Pancreas (tissue), 10 donors: ENCODE results near the gene ATP8B4. TPM values are rescaled to one million over a fixed set of nuclear protein-coding genes. Genes with fewer than 3 reads are reported as not detected.

Experiments used
- ATAC-seq, 4 donors: fragments of 200-7000 bp; cut with Tn5 transposase; one replicate each; pipeline versions ENCODE4 v1.8.0 to v1.9.1; 2020; ENCODE audit warnings: mild to moderate bottlenecking in 4 of 4, moderate library complexity in 4 of 4
- DNase-seq, 6 donors: peaks; one replicate each; pipeline ENCODE4 v3.0.0-alpha.2; 2020
- FAIRE-seq: peaks from 2 replicates; lab custom pipeline; 2012; peaks lifted over from hg19 to GRCh38; lab: Jason Lieb, UNC
- H3K27ac ChIP-seq, 4 donors: fragments of 200-600 bp; sonication (generic); 1 replicate in 3 of 4; 2 replicates in 1 of 4; pipeline versions ENCODE4 v1.5.0 to v1.8.0; 2020
- H3K27me3 ChIP-seq, 4 donors: fragments of 200-600 bp; one replicate each; pipeline ENCODE4 v1.8.0; 2021
- H3K36me3 ChIP-seq, 3 donors: fragments of 200-600 bp; sonication (generic) in 1 of 3; one replicate each; pipeline versions ENCODE4 v1.5.0 to v1.8.0; 2020 to 2021
- H3K4me1 ChIP-seq, 3 donors: fragments of 200-600 bp; one replicate each; pipeline ENCODE4 v1.8.0; 2021
- H3K4me3 ChIP-seq, 4 donors: fragments of 200-600 bp; sonication (generic) in 2 of 4; one replicate each; pipeline versions ENCODE4 v1.5.0 to v1.8.0; 2020 to 2021
- H3K9me3 ChIP-seq, 4 donors: fragments of 200-600 bp; one replicate each; pipeline ENCODE4 v1.8.0; 2021
- WGBS, 2 donors: extraction: QIAGEN DNeasy Blood & Tissue Kit; methylation state at CpG; one replicate each; pipeline ENCODE4 v1.1.7; 2013; 5-methylcytosine and 5-hydroxymethylcytosine counted together
- intact Hi-C, 3 donors: fragments of 100-400 bp; cut with DNase I; formaldehyde crosslinking; loops; one replicate each; pipeline versions ENCODE4 v1.11.1 to v1.14.2; 2022
- polyA plus RNA-seq, 2 donors: library from polyadenylated mRNA; stranded (reverse); fragments of 200-250 nt; gene quantifications; one replicate each; pipeline ENCODE4 v1.2.3, GENCODE V29; 2013
- total RNA-seq, 6 donors: library from RNA; stranded (reverse); fragmentation: NEBNext Ultra II Directional in 4 of 6; extraction: Animal tissue kit (Norgen Biotek cat#: 25700) in 4 of 6; gene quantifications; one replicate each; pipeline versions ENCODE4 v1.2.1 to v1.2.4, GENCODE V29; 2021 to 2023
- TF ChIP-seq, protein P1 (sequence below), 4 donors: fragments of 200-600 bp; sonication (generic) in 3 of 4; IDR thresholded peaks; one replicate each; pipeline versions ENCODE4 v1.5.0 to v1.8.0; 2021; ENCODE audit warnings: antibody characterized with exemption in 4 of 4
- donor health status: healthy with polysubstance abuse.
- donor health status: DM: no; HTN: no; CAD: no; lungs with moderate emphysema.
- donor health status: DM: no; HTN: no; CAD: no.
- donor health status: control.
- donor health status: control.
- donor health status: Bipolar disorder and iron deficiency.
- donor health status: DM: yes; HTN: yes; CAD: no.
- donor health status: DM: no; HTN: no; CAD: no.
- donor health status: DM: no; HTN: no; CAD: no.
- donor health status: DM: yes; HTN: yes; CAD: no.

Gene ATP8B4
- total and polyA plus RNA-seq, 8 donors, result 0.55 to 5.3 (median 0.97) TPM

DNA sequence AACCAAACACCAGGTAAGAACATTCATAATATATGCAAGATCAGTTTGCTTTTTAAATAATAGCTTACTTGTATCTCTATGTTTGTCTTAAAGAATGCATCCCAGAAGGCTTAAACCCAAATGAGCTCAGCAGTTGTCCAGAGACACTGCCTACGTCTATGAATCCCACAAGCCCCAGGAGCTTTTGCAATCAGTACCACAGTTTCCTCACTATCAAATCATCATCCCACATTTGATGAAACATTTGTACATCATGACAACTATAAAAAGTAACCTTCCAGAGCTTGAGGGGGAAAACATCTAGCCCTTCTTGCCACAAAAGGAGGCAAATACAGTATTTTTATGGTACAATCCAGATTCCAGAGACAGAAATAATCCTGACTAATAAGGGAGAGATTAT is 63.7 kb downstream of the ATP8B4 start:
- Histone ChIP-seq H3K4me3 (no peak overlapping the region), H3K9me3 (no peaks in the 10 kb centered on the region), H3K4me1 (peaks cover 0 to 3% (median 0%) of the 10 kb centered on the region in 3 donors), H3K36me3 (no peaks in the 10 kb centered on the region), H3K27ac (peak overlapping the region in 2 of 4 donors; percentile 21 to 23), H3K27me3 (no peaks in the 10 kb centered on the region)
- ATAC-seq (peak in 3 of 4 donors; percentile 39 to 62 (median 59)), DNase-seq (no peak), FAIRE-seq (no peak)
- WGBS, 2 donors, result 51 to 68% methylated on average over 1 of the region's 1 CpG
- TF ChIP-seq, protein P1, sequence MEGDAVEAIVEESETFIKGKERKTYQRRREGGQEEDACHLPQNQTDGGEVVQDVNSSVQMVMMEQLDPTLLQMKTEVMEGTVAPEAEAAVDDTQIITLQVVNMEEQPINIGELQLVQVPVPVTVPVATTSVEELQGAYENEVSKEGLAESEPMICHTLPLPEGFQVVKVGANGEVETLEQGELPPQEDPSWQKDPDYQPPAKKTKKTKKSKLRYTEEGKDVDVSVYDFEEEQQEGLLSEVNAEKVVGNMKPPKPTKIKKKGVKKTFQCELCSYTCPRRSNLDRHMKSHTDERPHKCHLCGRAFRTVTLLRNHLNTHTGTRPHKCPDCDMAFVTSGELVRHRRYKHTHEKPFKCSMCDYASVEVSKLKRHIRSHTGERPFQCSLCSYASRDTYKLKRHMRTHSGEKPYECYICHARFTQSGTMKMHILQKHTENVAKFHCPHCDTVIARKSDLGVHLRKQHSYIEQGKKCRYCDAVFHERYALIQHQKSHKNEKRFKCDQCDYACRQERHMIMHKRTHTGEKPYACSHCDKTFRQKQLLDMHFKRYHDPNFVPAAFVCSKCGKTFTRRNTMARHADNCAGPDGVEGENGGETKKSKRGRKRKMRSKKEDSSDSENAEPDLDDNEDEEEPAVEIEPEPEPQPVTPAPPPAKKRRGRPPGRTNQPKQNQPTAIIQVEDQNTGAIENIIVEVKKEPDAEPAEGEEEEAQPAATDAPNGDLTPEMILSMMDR (IDR thresholded peaks at IDR 0.05), result no peak
- intact Hi-C loops, result no loop called here

DNA sequence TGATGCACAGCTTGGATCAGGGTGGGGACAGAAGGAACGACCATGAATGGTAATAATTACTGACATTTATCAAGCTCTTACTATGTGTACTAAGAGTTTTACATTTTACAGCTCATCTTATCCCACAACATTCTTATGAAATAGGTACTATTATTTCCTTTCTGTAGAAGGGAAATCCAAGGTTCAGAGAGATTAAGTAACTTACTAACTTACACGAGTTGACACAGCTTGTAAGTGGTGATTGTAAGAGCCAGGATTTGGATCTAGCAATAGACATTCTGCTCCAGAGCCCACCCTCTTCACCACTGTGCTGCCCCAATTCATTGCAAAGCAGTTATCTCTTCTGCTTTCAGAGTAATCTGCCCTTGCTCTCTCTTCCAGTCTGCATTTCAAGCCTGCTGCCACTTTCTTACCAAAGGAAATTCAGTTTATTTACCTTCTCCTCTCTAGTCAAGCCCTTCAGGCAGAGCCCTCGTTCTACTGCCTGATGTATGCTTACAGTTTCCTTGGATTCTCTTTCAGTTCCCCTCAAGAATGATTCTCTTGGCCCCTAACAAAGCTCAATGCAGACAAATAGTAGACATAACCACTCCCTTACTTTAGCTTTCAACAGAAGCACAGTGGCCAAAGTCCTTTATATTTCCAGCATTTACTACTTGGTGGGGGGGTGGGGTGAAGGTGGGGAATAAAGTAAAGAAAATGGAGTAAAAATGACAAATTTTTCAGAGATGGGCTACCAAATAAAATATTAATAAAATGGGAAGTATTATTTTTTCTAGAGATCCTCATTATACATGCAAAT is 65.8 kb downstream of the ATP8B4 start:
- Histone ChIP-seq H3K4me1 (peaks cover 0 to 3% (median 0%) of the 10 kb centered on the region in 3 donors), H3K27ac (no peak overlapping the region), H3K27me3 (no peaks in the 10 kb centered on the region), H3K36me3 (no peaks in the 10 kb centered on the region), H3K4me3 (no peak overlapping the region), H3K9me3 (no peaks in the 10 kb centered on the region)
- WGBS, 2 donors, result 27 to 40% methylated on average over 3 of the region's 3 CpGs
- no peak for ATAC-seq
- DNase-seq, result no peak
- FAIRE-seq, result no peak
- intact Hi-C loops, result no loop called here
- TF ChIP-seq, protein P1 (IDR thresholded peaks at IDR 0.05), result no peak

DNA sequence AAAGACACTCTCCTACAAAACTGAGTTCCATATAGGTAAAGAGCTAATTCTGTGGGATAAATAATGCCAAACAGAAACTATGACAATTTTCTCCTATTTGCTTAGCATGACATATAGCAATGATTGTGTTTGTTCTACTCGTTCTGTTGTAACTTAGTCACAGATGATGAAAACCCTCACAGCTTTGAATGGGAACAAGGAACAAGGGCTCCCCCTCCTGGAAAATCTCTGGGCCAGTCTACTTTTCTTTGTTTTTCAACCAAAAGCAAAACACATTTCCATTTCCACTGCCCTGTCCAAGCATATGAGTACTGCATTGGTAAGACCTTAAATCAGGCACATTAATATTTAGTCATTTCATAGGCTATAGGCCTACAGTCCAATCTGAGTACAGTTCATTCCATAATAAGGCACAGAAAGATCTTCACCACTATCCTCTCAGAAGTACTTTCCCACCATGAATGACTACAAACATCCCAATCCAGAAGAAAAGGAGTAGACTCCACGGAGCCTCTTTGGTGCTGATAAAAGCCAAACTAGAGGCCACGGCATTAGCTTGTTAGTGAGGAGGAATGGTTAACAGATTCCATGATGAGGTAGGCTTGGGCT is 67.1 kb downstream of the ATP8B4 start:
- Histone ChIP-seq H3K36me3 (no peaks in the 10 kb centered on the region), H3K27me3 (no peaks in the 10 kb centered on the region), H3K27ac (no peak overlapping the region), H3K4me3 (no peak overlapping the region), H3K4me1 (peaks cover 0 to 3% (median 0%) of the 10 kb centered on the region in 3 donors), H3K9me3 (no peaks in the 10 kb centered on the region)
- intact Hi-C loops, result no loop called here
- DNase-seq (peak in 3 of 6 donors; percentile 13 to 55 (median 44)), FAIRE-seq (no peak), ATAC-seq (peak; percentile 70 to 91 (median 86))
- TF ChIP-seq, protein P1 (IDR thresholded peaks at IDR 0.05), result peak in 3 of 4 donors; percentile 34 to 38 (median 35)
- WGBS, 2 donors, result 10 to 17% methylated on average over 3 of the region's 3 CpGs

DNA sequence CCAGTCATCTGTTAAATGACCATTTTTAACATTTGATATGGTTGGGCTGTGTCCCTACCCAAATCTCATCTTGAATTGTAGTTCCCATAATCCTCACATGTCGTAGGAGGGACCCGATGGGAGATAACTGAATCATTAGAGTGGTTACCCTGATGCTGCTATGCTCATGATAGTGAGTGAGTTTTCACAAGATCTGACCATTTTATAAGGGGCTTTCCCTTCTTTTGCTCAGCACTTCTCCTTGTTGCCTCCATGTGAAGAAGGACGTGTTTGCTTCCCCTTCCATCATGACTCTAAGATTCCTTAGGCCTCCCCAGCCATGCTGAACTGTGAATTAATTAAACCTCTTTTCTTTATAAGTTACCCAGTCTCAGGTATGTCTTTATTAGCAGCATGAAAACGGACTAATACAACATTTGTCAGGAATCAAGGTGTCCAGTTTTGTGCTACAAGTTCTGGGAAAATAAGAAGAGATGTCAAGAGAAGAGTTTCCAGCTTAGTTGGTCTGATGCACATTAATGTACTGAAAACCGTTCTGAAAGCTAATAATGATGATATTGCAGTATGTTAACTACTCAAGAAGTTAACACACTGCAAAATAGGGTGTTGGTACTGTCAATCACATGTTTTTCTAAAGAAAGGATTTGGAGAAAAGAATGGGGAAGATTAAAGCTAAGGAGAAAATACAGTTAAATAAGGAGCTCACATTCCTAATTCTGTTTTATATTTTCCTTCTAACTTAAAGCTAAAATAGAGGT is 67.9 kb downstream of the ATP8B4 start:
- no peak for FAIRE-seq
- WGBS, 2 donors, result 59 to 61% methylated on average over 5 of the region's 5 CpGs
- DNase-seq, result no peak

More for the DNA sequence above, 67.9 kb downstream of the ATP8B4 start:
- Histone ChIP-seq H3K27ac (no peak overlapping the region), H3K4me1 (peaks cover 0 to 3% (median 0%) of the 10 kb centered on the region in 3 donors), H3K27me3 (no peaks in the 10 kb centered on the region), H3K4me3 (no peak overlapping the region), H3K36me3 (no peaks in the 10 kb centered on the region), H3K9me3 (no peaks in the 10 kb centered on the region)
- intact Hi-C loops, result no loop called here
- TF ChIP-seq, protein P1 (IDR thresholded peaks at IDR 0.05), result no peak
- no peak for ATAC-seq
